ENCODE measurements around the gene ARL17A.
"Not testable (repeated sequence)": the region's sequence is repeated elsewhere in the genome, so short reads cannot be mapped to it uniquely, and the experiment has no call there.

Gene ARL17A

GRCh38 chr17:46548607-46549006, 30.9 kb downstream of the ARL17A start:
- H3K27ac ChIP-seq = not testable (repeated sequence)

DNA sequence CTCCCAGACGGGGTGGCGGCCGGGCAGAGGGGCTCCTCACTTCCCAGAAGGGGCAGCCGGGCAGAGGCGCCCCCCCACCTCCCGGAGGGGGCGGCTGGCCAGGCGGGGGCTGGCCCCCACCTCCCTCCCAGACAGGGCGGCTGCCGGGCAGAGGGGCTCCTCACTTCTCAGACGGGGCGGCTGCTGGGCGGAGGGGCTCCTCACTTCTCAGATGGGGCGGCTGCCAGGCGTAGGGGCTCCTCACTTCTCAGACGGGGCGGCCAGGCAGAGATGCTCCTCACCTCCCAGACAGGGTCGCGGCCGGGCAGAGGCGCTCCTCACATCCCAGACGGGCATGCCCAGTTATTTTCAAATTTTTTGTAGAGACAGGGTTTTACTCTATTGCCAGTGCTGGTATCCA, 44.8 kb downstream of the ARL17A start:
- H3K27ac ChIP-seq = not testable (repeated sequence)

GRCh38 chr17:46512168-46512567, 67.3 kb downstream of the ARL17A start, which contains the start of gene LRRC37A2:
Gene LRRC37A2 (plus strand): TSS chr17:46512468. CDS start chr17:46512713, 245 bp downstream.
- H3K27ac ChIP-seq = not testable (repeated sequence)

DNA sequence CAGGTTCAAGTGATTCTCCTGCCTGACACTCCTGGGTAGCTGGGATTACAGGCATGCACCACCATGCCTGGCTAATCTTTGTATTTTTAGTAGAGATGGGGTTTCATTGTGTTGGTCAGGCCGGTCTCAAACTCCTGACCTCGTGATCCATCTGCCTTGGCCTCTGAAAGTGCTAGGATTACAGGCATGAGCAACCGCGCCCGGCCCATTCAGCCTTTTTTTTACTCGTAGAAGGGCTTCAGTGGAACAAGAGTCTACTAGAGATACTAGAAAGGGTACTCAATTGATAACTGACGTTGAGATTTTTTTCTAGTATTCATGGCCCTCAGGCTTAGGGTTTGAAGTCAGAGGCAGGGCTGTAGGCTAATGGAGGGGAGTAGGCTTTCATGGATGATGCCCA, 73.6 kb downstream of the ARL17A start:
- H3K27ac ChIP-seq = not testable (repeated sequence)

DNA sequence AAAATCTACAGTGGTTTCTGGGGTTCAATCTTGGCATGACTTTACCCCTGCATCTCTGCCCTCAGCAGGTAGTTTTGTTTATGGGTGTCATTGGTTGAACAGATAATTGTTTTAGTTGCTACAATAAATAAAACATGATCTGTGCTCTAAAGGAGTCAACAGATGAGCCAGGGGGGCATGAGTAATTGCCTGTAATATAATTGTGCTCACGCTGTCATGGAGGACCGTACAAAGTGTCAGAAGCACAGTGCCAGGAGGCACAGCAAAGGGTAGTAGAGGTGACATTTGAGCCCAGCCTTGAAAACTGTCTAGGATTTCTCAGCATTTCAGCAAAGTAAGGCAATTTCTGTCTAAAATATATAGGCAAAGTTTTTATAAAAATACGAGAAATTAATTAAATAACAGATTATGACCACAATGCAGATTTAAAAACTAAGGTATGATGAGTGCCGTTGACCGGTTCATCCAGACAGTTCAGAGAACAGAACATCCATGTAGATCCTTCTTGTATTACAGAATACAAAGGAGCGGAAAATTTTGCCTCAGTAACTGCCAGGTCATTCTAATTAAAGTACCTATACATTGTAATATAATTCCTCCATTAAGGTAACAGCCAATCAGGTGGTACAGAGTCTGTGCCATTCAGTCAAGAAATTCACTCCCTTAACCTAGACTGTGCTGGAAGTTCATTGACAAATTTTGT, 79.9 kb downstream of the ARL17A start:
- not testable (repeated sequence) for H3K27ac ChIP-seq

GRCh38 chr17:46492021-46492420, 87.5 kb downstream of the ARL17A start:
- H3K27ac ChIP-seq = not testable (repeated sequence)

GRCh38 chr17:46481310-46481709, 98.2 kb downstream of the ARL17A start:
- not testable (repeated sequence) for H3K27ac ChIP-seq

- H3K27ac ChIP-seq = not testable (repeated sequence)
Measured at GRCh38 chr17:46478823-46479222, 100.7 kb downstream of the ARL17A start.

GRCh38 chr17:46475583-46475982, 103.9 kb downstream of the ARL17A start:
- not testable (repeated sequence) for H3K27ac ChIP-seq

- not testable (repeated sequence) for H3K27ac ChIP-seq
Measured at GRCh38 chr17:46474489-46474888, 105.0 kb downstream of the ARL17A start.

GRCh38 chr17:46467618-46468017, 111.9 kb downstream of the ARL17A start:
- not testable (repeated sequence) for H3K27ac ChIP-seq
